HepG2 (cell line): ENCODE results near the gene ESPNL. TPM values are rescaled to one million over a fixed set of nuclear protein-coding genes. Genes with fewer than 3 reads are reported as not detected.

Experiments
- ATAC-seq: fragments of 200-7000 bp; cut with Tn5 transposase; 3 replicates; pipeline ENCODE4 v1.9.1; 2020; ENCODE audit warnings: mild to moderate bottlenecking, moderate library complexity
- BruUV-seq: library from RNA; stranded (reverse); fragments of 400-500 nt; replicated peaks from 2 replicates; lab custom pipeline; 2021; lab: Mats Ljungman, UMichigan
- CTCF ChIA-PET: fragments of 300-600 bp; formaldehyde crosslinking; extraction: SDS; loops from one replicate; lab custom pipeline; 2021; ENCODE audit warnings: low total read pairs, inconsistent platforms, low intra/inter-chr PET ratio; lab: Yijun Ruan, JAX
- POLR2A ChIA-PET: fragments of 350-600 bp; sonication (Branson Sonifier 250); formaldehyde crosslinking; loops from one replicate; lab custom pipeline; 2020; ENCODE audit warnings: antibody characterized with exemption, inconsistent platforms; lab: Yijun Ruan, JAX
- DNase-seq: peaks from one replicate; pipeline ENCODE4 v3.0.0-alpha.2; 2015; ENCODE audit warnings: low spot score
- FAIRE-seq: peaks from 3 replicates; lab custom pipeline; 2011; peaks lifted over from hg19 to GRCh38; lab: Jason Lieb, UNC
- H2AFZ ChIP-seq: one replicate; pipeline ENCODE4 v1.6.1; 2011; ENCODE audit warnings: low read length, inconsistent platforms
- H3K27ac ChIP-seq: fragments of 300-600 bp; 3 replicates; pipeline ENCODE4 v1.8.0; 2011; ENCODE audit warnings: mixed run types, mild to moderate bottlenecking, mixed read lengths, low read length, inconsistent platforms; ENCODE audit not compliant: insufficient read depth; ENCODE audit errors: extremely low read length
- H3K27me3 ChIP-seq, 2 experiments: fragments of 200-600 bp in 1 of 2; 2 replicates in 1 of 2; 3 replicates in 1 of 2; pipeline versions ENCODE4 v1.6.0 to v1.8.0; 2011; ENCODE audit warnings: low read length in 2 of 2, mild to moderate bottlenecking in 2 of 2, moderate library complexity in 2 of 2, inconsistent platforms in 1 of 2; ENCODE audit not compliant: insufficient read depth in 2 of 2, control insufficient read depth in 1 of 2
- H3K36me3 ChIP-seq, 2 experiments: fragments of 200-600 bp in 1 of 2; replicated peaks in 1 of 2; 2 replicates in 1 of 2; 3 replicates in 1 of 2; pipeline versions ENCODE4 v1.5.1 to v1.8.0; 2011; ENCODE audit warnings: low read length in 2 of 2, inconsistent platforms in 1 of 2; ENCODE audit not compliant: insufficient read depth in 2 of 2, control insufficient read depth in 1 of 2
- H3K4me1 ChIP-seq: 2 replicates; pipeline ENCODE4 v1.5.1; 2012; ENCODE audit warnings: low read length, inconsistent platforms; ENCODE audit not compliant: insufficient read depth
- H3K4me2 ChIP-seq: 2 replicates; pipeline ENCODE4 v1.6.0; 2011; ENCODE audit warnings: low read depth, low read length, inconsistent platforms
- H3K4me3 ChIP-seq, 3 experiments: fragments of 200-600 bp in 1 of 3; sonication (generic), shearing (Covaris generic) in 1 of 3; replicated peaks in 1 of 3; 2 replicates each; pipeline ENCODE4 v1.5.1; 2011 to 2016; ENCODE audit warnings: low read length in 3 of 3, inconsistent platforms in 2 of 3, low read depth in 2 of 3, mild to moderate bottlenecking in 2 of 3, control low read depth in 1 of 3, mixed read lengths in 1 of 3; ENCODE audit not compliant: insufficient read depth in 1 of 3
- H3K79me2 ChIP-seq: one replicate; pipeline ENCODE4 v1.6.1; 2011; ENCODE audit warnings: low read length, inconsistent platforms; ENCODE audit not compliant: insufficient read depth
- H3K9ac ChIP-seq: 2 replicates; pipeline ENCODE4 v1.6.0; 2011; ENCODE audit warnings: mild to moderate bottlenecking, low read depth, low read length, inconsistent platforms; ENCODE audit not compliant: insufficient read depth
- H3K9me3 ChIP-seq: 2 replicates; pipeline ENCODE4 v1.5.1; 2012; ENCODE audit warnings: mild to moderate bottlenecking, low read length
- H4K20me1 ChIP-seq: 2 replicates; pipeline ENCODE4 v1.6.0; 2011; ENCODE audit warnings: inconsistent platforms, mild to moderate bottlenecking, low read length, moderate library complexity; ENCODE audit not compliant: insufficient read depth
- ARID2 ChIP-seq: sonication (generic); formaldehyde crosslinking; IDR thresholded peaks from 2 replicates; pipeline ENCODE4 v1.8.1; 2022; ENCODE audit warnings: mild to moderate bottlenecking, missing genetic modification reagents, borderline replicate concordance
- JARID2 ChIP-seq: sonication (generic); formaldehyde crosslinking; IDR thresholded peaks from 2 replicates; pipeline ENCODE4 v1.8.1; 2023; ENCODE audit warnings: missing genetic modification reagents, inconsistent platforms; ENCODE audit not compliant: insufficient replicate concordance
- MEIS1 ChIP-seq: sonication (generic); formaldehyde crosslinking; IDR thresholded peaks from 2 replicates; pipeline ENCODE4 v1.9.0; 2021; ENCODE audit warnings: mild to moderate bottlenecking, missing genetic modification reagents, moderate library complexity, borderline replicate concordance
- POGZ ChIP-seq: sonication (generic); formaldehyde crosslinking; IDR thresholded peaks from 2 replicates; pipeline ENCODE4 v1.4.0; 2020; ENCODE audit warnings: mild to moderate bottlenecking, missing genetic modification reagents
- RXRA ChIP-seq: sonication (generic); formaldehyde crosslinking; IDR thresholded peaks from 2 replicates; pipeline ENCODE4 v1.5.1; 2020; ENCODE audit warnings: missing genetic modification reagents
- ZBTB2 ChIP-seq: sonication (generic); formaldehyde crosslinking; IDR thresholded peaks from 2 replicates; pipeline ENCODE4 v1.8.0; 2022; ENCODE audit warnings: low read depth, missing genetic modification reagents
- ZNF143 ChIP-seq: sonication (generic); formaldehyde crosslinking; IDR thresholded peaks from 2 replicates; pipeline ENCODE4 v1.4.0; 2020; ENCODE audit warnings: missing genetic modification reagents
- ZNF234 ChIP-seq: sonication (generic); formaldehyde crosslinking; conservative IDR thresholded peaks from 2 replicates; pipeline ENCODE4 v1.5.1; 2020; ENCODE audit warnings: mild to moderate bottlenecking, missing genetic modification reagents
- ZNF274 ChIP-seq: sonication (generic); formaldehyde crosslinking; IDR thresholded peaks from 2 replicates; pipeline ENCODE4 v1.5.1; 2020; ENCODE audit warnings: mild to moderate bottlenecking, missing genetic modification reagents
- ZNF577 ChIP-seq: sonication (generic); formaldehyde crosslinking; IDR thresholded peaks from 2 replicates; pipeline ENCODE4 v1.4.0; 2020; ENCODE audit warnings: mild to moderate bottlenecking, low read depth, missing genetic modification reagents, borderline replicate concordance
- WGBS: methylation state at CpG from one replicate; pipeline ENCODE4 v1.1.6; 2017; ENCODE audit warnings: low lambda C conversion rate; 5-methylcytosine and 5-hydroxymethylcytosine counted together
- in situ Hi-C: cut with HindIII; loops from 2 replicates; pipeline ENCODE4 v1.10.0; 2017; ENCODE audit warnings: low pct_unique_long_range_greater_than_20kb; ENCODE audit not compliant: extremely low pct_ligation_motif_present
- intact Hi-C: fragments of 100-400 bp; cut with micrococcal nuclease; formaldehyde crosslinking; loops from one replicate; pipeline ENCODE4 v1.10.0; 2022; ENCODE audit not compliant: unreplicated experiment
- polyA plus RNA-seq, 8 experiments: library from polyadenylated mRNA; depleted of rRNA in 3 of 8; stranded (reverse) in 7 of 8; unstranded in 1 of 8; fragments of >200 nt; fragmentation: Illumina TruSeq in 4 of 8; extraction: Trizol in 4 of 8; gene quantifications; 2 replicates each; pipeline versions ENCODE4 v1.2.1 to v1.2.3, GENCODE V29; 2011 to 2016; ENCODE audit warnings: low read depth in 4 of 8, missing spikeins in 1 of 8, mixed read lengths in 1 of 8; ENCODE audit not compliant: insufficient read depth in 1 of 8
- total RNA-seq, 5 experiments: library from RNA; depleted of rRNA; stranded (reverse); fragments of >200 nt; fragmentation: Illumina TruSeq; extraction: Trizol; gene quantifications; 2 replicates each; pipeline ENCODE4 v1.2.3, GENCODE V29; 2016; ENCODE audit warnings: low read depth in 1 of 5
- TF ChIP-seq, protein P1 (sequence below): sonication (generic); formaldehyde crosslinking; IDR thresholded peaks from 2 replicates; pipeline ENCODE4 v1.4.0; 2020; ENCODE audit warnings: missing genetic modification reagents

The ESPNL gene
- total and polyA plus RNA-seq, 2 of the 13 experiments (the other 11 are each of a cell fraction or from before 2014, with no cell fraction given): 0.45 to 0.80 TPM

- Histone ChIP-seq H3K4me3 (no peak overlapping the region), H3K4me2 (no peak overlapping the region), H4K20me1 (no peaks in the 10 kb centered on the region), H2AFZ (no peak overlapping the region), H3K36me3 (no peaks in the 10 kb centered on the region), H3K27me3 (peaks cover 1 to 13% of the 10 kb centered on the region in 2 experiments; a peak in 2 of 5 replicates), H3K79me2 (no peaks in the 10 kb centered on the region), H3K27ac (no peak overlapping the region), H3K4me1 (peaks cover 9% of the 10 kb centered on the region)
- no peak for ATAC-seq
- FAIRE-seq: no peak
- in situ Hi-C loops: no loop called here
- DNase-seq: no peak
- ChIA-PET POLR2A (no interaction called here), CTCF (no interaction called here)
- 71% methylated on average over 22 of the region's 22 CpGs for WGBS
- TF ChIP-seq MEIS1 (CRISPR knock-in tag): no peak
- TF ChIP-seq ZNF143: no peak
- no peak for TF ChIP-seq ARID2 (CRISPR knock-in tag)
- no peak for TF ChIP-seq POGZ (CRISPR knock-in tag)
- TF ChIP-seq ZNF274 (CRISPR knock-in tag): no peak
- TF ChIP-seq RXRA (CRISPR knock-in tag): no peak
- no peak for TF ChIP-seq ZBTB2 (CRISPR knock-in tag)
- TF ChIP-seq, protein P1, sequence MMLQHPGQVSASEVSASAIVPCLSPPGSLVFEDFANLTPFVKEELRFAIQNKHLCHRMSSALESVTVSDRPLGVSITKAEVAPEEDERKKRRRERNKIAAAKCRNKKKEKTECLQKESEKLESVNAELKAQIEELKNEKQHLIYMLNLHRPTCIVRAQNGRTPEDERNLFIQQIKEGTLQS (CRISPR knock-in tag): no peak
- no peak for TF ChIP-seq ZNF234
- no peak for TF ChIP-seq JARID2
- TF ChIP-seq ZNF577 (CRISPR knock-in tag): no peak
- TF ChIP-seq, all 625 proteins: peak for 0
- Histone ChIP-seq H3K9me3 (no peaks in the 10 kb centered on the region), H3K9ac (no peak overlapping the region)
- no TSS peak for BruUV-seq
- intact Hi-C loops: no loop called here
These were observed 29.2 kb downstream of the ESPNL start for GRCh38 chr2:238129166-238130010.
